HCT116 (cell line): ENCODE measurements around the gene TST.

Experiments
- CBX3 ChIP-seq: IDR thresholded peaks from 2 replicates; pipeline ENCODE4 v1.6.1; 2012; ENCODE audit warnings: low read depth
- CEBPB ChIP-seq: IDR thresholded peaks from 2 replicates; pipeline ENCODE4 v1.6.1; 2012; ENCODE audit warnings: low read depth
- CTCF ChIP-seq, 3 experiments: fragments of 200-600 bp in 1 of 3; sonication (generic) in 1 of 3; IDR thresholded peaks in 2 of 3; conservative IDR thresholded peaks in 1 of 3; 2 replicates each; pipeline ENCODE4 v1.5.1; 2012 to 2017; ENCODE audit warnings: low read depth in 2 of 3, low read length in 2 of 3, antibody characterized with exemption in 1 of 3, borderline replicate concordance in 1 of 3, control low read depth in 1 of 3, mild to moderate bottlenecking in 1 of 3, mixed read lengths in 1 of 3, mixed run types in 1 of 3, moderate library complexity in 1 of 3; ENCODE audit not compliant: insufficient read depth in 1 of 3
- EZH2 ChIP-seq: fragments of 200-600 bp; sonication (generic); IDR thresholded peaks from 2 replicates; pipeline ENCODE4 v1.6.1; 2017; ENCODE audit warnings: antibody characterized with exemption, mixed run types
- EZH2phosphoT487 ChIP-seq: fragments of 200-600 bp; IDR thresholded peaks from 2 replicates; pipeline ENCODE4 v1.6.1; 2018; ENCODE audit warnings: antibody characterized with exemption, borderline replicate concordance
- JUND ChIP-seq: IDR thresholded peaks from 2 replicates; pipeline ENCODE4 v1.6.1; 2012
- MAX ChIP-seq: IDR thresholded peaks from 2 replicates; pipeline ENCODE4 v1.6.1; 2012
- POLR2A ChIP-seq: IDR thresholded peaks from 2 replicates; pipeline ENCODE4 v1.7.0; 2011; ENCODE audit warnings: borderline replicate concordance; ENCODE audit not compliant: insufficient read depth, insufficient read length; ENCODE audit errors: extremely low read depth
- POLR2AphosphoS5 ChIP-seq: IDR thresholded peaks from 2 replicates; pipeline ENCODE4 v1.6.1; 2011; ENCODE audit warnings: mild to moderate bottlenecking, low read depth, low read length, moderate library complexity
- RAD21 ChIP-seq: IDR thresholded peaks from 2 replicates; pipeline ENCODE4 v1.6.1; 2012; ENCODE audit warnings: low read depth, mild to moderate bottlenecking
- REST ChIP-seq: IDR thresholded peaks from 2 replicates; pipeline ENCODE4 v1.6.1; 2012; ENCODE audit warnings: low read depth
- YY1 ChIP-seq: IDR thresholded peaks from 2 replicates; pipeline ENCODE4 v1.6.1; 2011; ENCODE audit warnings: low read length, low read depth, moderate library complexity, mild to moderate bottlenecking; ENCODE audit not compliant: insufficient replicate concordance; ENCODE audit errors: extremely low read depth
- ZBTB33 ChIP-seq: IDR thresholded peaks from 2 replicates; pipeline ENCODE4 v1.6.1; 2011; ENCODE audit warnings: mild to moderate bottlenecking, low read length, moderate library complexity; ENCODE audit not compliant: insufficient replicate concordance; ENCODE audit errors: extremely low read depth

GRCh38 chr22:36997746-36998145 lies 21.5 kb downstream of the TST start:
- TF ChIP-seq CTCF (IDR thresholded peaks at IDR 0.05 in 2 of 3, conservative IDR thresholded peaks at IDR 0.05 in 1 of 3; ENCODE audit: borderline replicate concordance in 1 of 3, insufficient read depth in 1 of 3, low read depth in 2 of 3, low read length in 2 of 3) (no peak), JUND (no peak), YY1 (no peak), POLR2AphosphoS5 (no peak), MAX (no peak), ZBTB33 (no peak), POLR2A (no peak), RAD21 (no peak), CBX3 (no peak), REST (no peak), CEBPB (no peak), EZH2phosphoT487 (no peak), EZH2 (no peak)
